ENCODE results near the gene PCCA.

GRCh38 chr13:100100115-100100879 lies 11.4 kb downstream of the PCCA start:
- TF ChIP-seq CTCF (IDR thresholded peaks at IDR 0.05; ENCODE audit: low read length) = no peak
- no peak for TF ChIP-seq EZH2 (IDR thresholded peaks at IDR 0.05; ENCODE audit: borderline replicate concordance, low read length)

All from OCI-LY1 (cell line).